ENCODE data around the gene GNS. TPM values are rescaled to one million over a fixed set of nuclear protein-coding genes. Genes with fewer than 3 reads are reported as not detected.

Gene GNS
- total RNA-seq, 1 experiment from 2014 or later, result 57.5 TPM

- TF ChIP-seq EZH2 (IDR thresholded peaks at IDR 0.05; ENCODE audit: borderline replicate concordance, low read depth, low read length, poor library complexity, severe bottlenecking) (no peak), CTCF (conservative IDR thresholded peaks at IDR 0.05; ENCODE audit: low read depth, low read length) (no peak)
- Histone ChIP-seq H3K27ac (ENCODE audit: low read depth, low read length, poor library complexity, severe bottlenecking) (no peak overlapping the region), H3K36me3 (ENCODE audit: insufficient read depth, low read length, poor library complexity, severe bottlenecking) (no peaks in the 10 kb centered on the region), H3K27me3 (replicated peaks; ENCODE audit: insufficient read depth, low read depth, low read length, poor library complexity) (no peaks in the 10 kb centered on the region), H3K4me1 (ENCODE audit: insufficient read depth, low read length, poor library complexity, severe bottlenecking) (no peaks in the 10 kb centered on the region), H3K4me3 (ENCODE audit: low read depth, low read length, poor library complexity, severe bottlenecking) (no peak overlapping the region), H3K9me3 (ENCODE audit: low read depth, low read length, poor library complexity, severe bottlenecking) (no peaks in the 10 kb centered on the region)
- intact Hi-C loops (cut with micrococcal nuclease; ENCODE audit: unreplicated experiment), result no loop called here
- DNase-seq (ENCODE audit: low spot score), result no peak
- BruUV-seq (replicated peaks), result no TSS peak
- CTCF ChIA-PET, result no interaction called here
- POLR2A ChIA-PET (ENCODE audit: low non-redundant PET), result no interaction called here
These were observed 57.9 kb downstream of the GNS start for GRCh38 chr12:64701283-64701682.

- no TSS peak for BruUV-seq (replicated peaks)
- Histone ChIP-seq H3K36me3 (ENCODE audit: insufficient read depth, low read length, poor library complexity, severe bottlenecking) (no peaks in the 10 kb centered on the region), H3K27me3 (replicated peaks; ENCODE audit: insufficient read depth, low read depth, low read length, poor library complexity) (no peaks in the 10 kb centered on the region), H3K27ac (ENCODE audit: low read depth, low read length, poor library complexity, severe bottlenecking) (no peak overlapping the region), H3K9me3 (ENCODE audit: low read depth, low read length, poor library complexity, severe bottlenecking) (no peaks in the 10 kb centered on the region), H3K4me1 (ENCODE audit: insufficient read depth, low read length, poor library complexity, severe bottlenecking) (no peaks in the 10 kb centered on the region), H3K4me3 (ENCODE audit: low read depth, low read length, poor library complexity, severe bottlenecking) (no peak overlapping the region)
- ChIA-PET CTCF (interaction anchor here (0.7 kb wide), 1 partner anchor 153 kb away, joined by 3 read pairs; no protein-coding TSS in a partner anchor), POLR2A (ENCODE audit: low non-redundant PET) (no interaction called here)
- no peak for DNase-seq (ENCODE audit: low spot score)
- intact Hi-C loops (cut with micrococcal nuclease; ENCODE audit: unreplicated experiment), result no loop called here
- no peak for TF ChIP-seq CTCF (conservative IDR thresholded peaks at IDR 0.05; ENCODE audit: low read depth, low read length)
These were observed 58.7 kb downstream of the GNS start for GRCh38 chr12:64700532-64700931.

- no peaks in the 10 kb centered on the region for H3K4me1 ChIP-seq (ENCODE audit: insufficient read depth, low read length, poor library complexity, severe bottlenecking)
- ChIA-PET CTCF (interaction anchor here (0.7 kb wide), 1 partner anchor 19 kb away, joined by 5 read pairs; no protein-coding TSS in a partner anchor), POLR2A (ENCODE audit: low non-redundant PET) (no interaction called here)
- no peak overlapping the region for H3K4me3 ChIP-seq (ENCODE audit: low read depth, low read length, poor library complexity, severe bottlenecking)
- peaks cover 5% of the 10 kb centered on the region for H3K36me3 ChIP-seq (ENCODE audit: insufficient read depth, low read length, poor library complexity, severe bottlenecking)
- intact Hi-C loops (cut with micrococcal nuclease; ENCODE audit: unreplicated experiment), result loop anchor here (5.0 to 10.0 kb wide), 4 partner anchors 92 to 875 kb away; partner anchors contain the start of gene TBK1
- TF ChIP-seq EZH2 (IDR thresholded peaks at IDR 0.05; ENCODE audit: borderline replicate concordance, low read depth, low read length, poor library complexity, severe bottlenecking) (no peak), CTCF (conservative IDR thresholded peaks at IDR 0.05; ENCODE audit: low read depth, low read length) (no peak)
- BruUV-seq (replicated peaks), result no TSS peak
- H3K27me3 ChIP-seq (replicated peaks; ENCODE audit: insufficient read depth, low read depth, low read length, poor library complexity), result no peaks in the 10 kb centered on the region
- no peak overlapping the region for H3K27ac ChIP-seq (ENCODE audit: low read depth, low read length, poor library complexity, severe bottlenecking)
- no peak for DNase-seq (ENCODE audit: low spot score)
- no peaks in the 10 kb centered on the region for H3K9me3 ChIP-seq (ENCODE audit: low read depth, low read length, poor library complexity, severe bottlenecking)
These were observed 59.6 kb downstream of the GNS start for GRCh38 chr12:64699504-64700115.

Measured in A673 (cell line).